Measurements from ENCODE around the gene CLMP. TPM values are rescaled to one million over a fixed set of nuclear protein-coding genes. Genes with fewer than 3 reads are reported as not detected.

The CLMP gene
- polyA plus RNA-seq, 3 donors, result 0.33 TPM; not detected in 2

DNA sequence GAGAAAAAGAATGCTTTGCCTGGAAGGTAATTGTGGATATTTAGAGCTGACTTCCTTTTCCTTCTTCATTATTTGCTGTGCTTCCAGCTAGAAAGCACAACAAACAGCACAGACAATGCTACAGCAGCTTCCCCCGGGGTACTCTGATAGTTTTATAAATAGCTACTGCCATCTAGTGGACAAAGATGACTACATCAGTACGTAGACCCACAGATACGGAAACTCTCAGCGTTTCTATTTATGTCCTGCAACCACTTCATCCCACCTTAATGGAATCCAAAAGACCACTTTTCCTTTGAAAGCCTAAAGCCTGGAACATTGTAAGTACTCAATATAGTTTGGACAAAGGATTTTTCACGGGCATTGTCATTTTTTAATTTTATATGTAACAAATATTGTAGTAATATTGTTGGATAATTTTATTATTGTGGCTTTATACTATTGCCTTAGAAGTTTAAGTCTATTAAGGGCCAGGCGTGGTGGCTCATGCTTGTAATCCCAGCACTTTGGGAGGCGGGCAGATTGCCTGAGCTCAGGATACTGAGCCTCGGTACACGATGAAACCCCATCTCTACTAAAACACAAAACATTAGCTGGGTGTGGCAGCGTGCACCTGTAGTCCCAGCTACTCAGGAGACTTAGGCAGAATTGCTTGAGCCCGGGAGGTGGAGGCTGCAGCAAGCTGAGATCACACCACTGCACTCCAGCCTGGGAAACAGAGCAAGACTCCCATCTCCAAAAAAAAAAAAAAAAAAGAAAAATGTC lies 140.6 kb downstream of the CLMP start:
- peak overlapping the region in 3 of 7 donors; percentile 55 to 76 (median 63) for H3K27ac Mint-ChIP-seq
- DNase-seq, result peak; percentile 54 to 75 (median 59)
- H3K27me3 Mint-ChIP-seq (ENCODE audit: low read depth in 3 of 3), result peaks cover 0 to 2% (median 0%) of the 10 kb centered on the region in 3 donors
- intact Hi-C loops (cut with micrococcal nuclease), result loop anchor here in 1 of 2 donors (5.0 to 10.0 kb wide), 2 partner anchors 260 to 427 kb away; no protein-coding TSS in a partner anchor
- peaks cover 57 to 61% of the 10 kb centered on the region in 2 donors for H3K36me3 Mint-ChIP-seq
- Histone ChIP-seq H3K27ac (ENCODE audit: low read depth in 1 of 2, low read length in 2 of 2) (peak overlapping the region in 1 of 2 donors; percentile 5), H3K79me2 (ENCODE audit: insufficient read depth, low read length) (peaks cover 32% of the 10 kb centered on the region), H2AFZ (ENCODE audit: insufficient read depth, low read depth, low read length, poor library complexity, severe bottlenecking) (no peak overlapping the region), H3K4me1 (ENCODE audit: control insufficient read depth in 1 of 2, insufficient read depth in 2 of 2, low read length in 2 of 2) (peaks cover 7 to 20% of the 10 kb centered on the region in 2 donors), H3K4me2 (replicated peaks; ENCODE audit: extremely low read depth, low read length, poor library complexity, severe bottlenecking) (no peak overlapping the region), H3K27me3 (ENCODE audit: control insufficient read depth in 2 of 2, insufficient read depth in 2 of 2, low read length in 2 of 2) (no peaks in the 10 kb centered on the region), H3K9ac (ENCODE audit: insufficient read depth, low read length, poor library complexity, severe bottlenecking) (no peak overlapping the region), H3K4me3 (replicated peaks in 1 of 3; ENCODE audit: low read depth in 2 of 3, low read length in 3 of 3) (no peak overlapping the region), H4K20me1 (ENCODE audit: insufficient read depth, low read length) (peaks cover 63% of the 10 kb centered on the region), H3K36me3 (replicated peaks in 1 of 2; ENCODE audit: control insufficient read depth in 1 of 2, insufficient read depth in 2 of 2, low read length in 2 of 2) (peaks cover 44 to 68% of the 10 kb centered on the region in 2 donors), H3K9me3 (replicated peaks in 1 of 2; ENCODE audit: control insufficient read depth in 1 of 2, insufficient read depth in 1 of 2, low read length in 2 of 2) (no peaks in the 10 kb centered on the region)
- no peak overlapping the region for H3K4me3 Mint-ChIP-seq
- peaks cover 32% of the 10 kb centered on the region for H3K4me1 Mint-ChIP-seq
- TF ChIP-seq, protein P1, sequence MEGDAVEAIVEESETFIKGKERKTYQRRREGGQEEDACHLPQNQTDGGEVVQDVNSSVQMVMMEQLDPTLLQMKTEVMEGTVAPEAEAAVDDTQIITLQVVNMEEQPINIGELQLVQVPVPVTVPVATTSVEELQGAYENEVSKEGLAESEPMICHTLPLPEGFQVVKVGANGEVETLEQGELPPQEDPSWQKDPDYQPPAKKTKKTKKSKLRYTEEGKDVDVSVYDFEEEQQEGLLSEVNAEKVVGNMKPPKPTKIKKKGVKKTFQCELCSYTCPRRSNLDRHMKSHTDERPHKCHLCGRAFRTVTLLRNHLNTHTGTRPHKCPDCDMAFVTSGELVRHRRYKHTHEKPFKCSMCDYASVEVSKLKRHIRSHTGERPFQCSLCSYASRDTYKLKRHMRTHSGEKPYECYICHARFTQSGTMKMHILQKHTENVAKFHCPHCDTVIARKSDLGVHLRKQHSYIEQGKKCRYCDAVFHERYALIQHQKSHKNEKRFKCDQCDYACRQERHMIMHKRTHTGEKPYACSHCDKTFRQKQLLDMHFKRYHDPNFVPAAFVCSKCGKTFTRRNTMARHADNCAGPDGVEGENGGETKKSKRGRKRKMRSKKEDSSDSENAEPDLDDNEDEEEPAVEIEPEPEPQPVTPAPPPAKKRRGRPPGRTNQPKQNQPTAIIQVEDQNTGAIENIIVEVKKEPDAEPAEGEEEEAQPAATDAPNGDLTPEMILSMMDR (IDR thresholded peaks at IDR 0.05), result peak; percentile 82
- H3K9me3 Mint-ChIP-seq, result peaks cover 0 to 5% (median 0%) of the 10 kb centered on the region in 7 donors
- WGBS (ENCODE audit: insufficient coverage), result 90% methylated on average over 3 of the region's 11 CpGs

DNA sequence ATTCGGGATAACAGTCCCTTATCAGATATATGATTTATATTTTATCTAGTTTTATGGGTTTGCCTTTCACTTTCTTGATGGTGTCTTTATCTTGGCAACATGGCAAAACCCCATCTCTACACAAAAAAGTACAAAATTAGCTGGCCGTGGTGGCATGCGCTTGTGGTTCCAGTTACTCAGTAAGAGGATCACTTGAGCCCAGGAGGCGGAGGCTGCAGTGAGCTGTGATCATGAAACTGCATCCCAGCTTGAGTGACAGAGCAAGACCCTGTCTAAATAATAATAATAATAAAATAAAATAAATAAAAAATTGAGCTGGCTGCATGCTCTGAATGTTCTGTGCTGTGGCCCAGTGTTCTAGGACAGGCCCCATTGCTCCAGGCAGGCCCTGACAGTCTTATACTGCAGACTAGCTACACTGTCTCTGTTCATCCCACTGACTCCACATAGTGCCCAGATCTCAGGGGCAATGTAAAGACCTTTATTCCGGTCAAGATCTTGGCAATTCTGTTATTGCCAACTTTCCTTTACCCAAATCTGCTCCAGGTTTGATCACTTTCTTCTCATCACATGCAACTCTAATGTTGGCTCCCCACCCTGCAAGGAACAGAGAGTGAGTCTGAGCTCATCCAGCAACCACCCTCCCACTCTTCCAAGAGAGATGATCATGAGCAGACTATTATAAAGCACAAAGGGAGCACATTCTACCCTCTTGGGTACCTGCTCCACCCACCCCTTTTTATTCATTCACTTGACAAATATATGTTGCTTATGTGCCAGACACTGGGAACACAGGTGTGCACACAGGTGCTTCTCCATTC lies 141.9 kb downstream of the CLMP start:
- peaks cover 0 to 5% (median 0%) of the 10 kb centered on the region in 7 donors for H3K9me3 Mint-ChIP-seq
- 100% methylated on average over 1 of the region's 5 CpGs for WGBS (ENCODE audit: insufficient coverage)
- no peak overlapping the region for H3K27ac ChIP-seq (ENCODE audit: low read depth in 1 of 2, low read length in 2 of 2)
- H3K27ac Mint-ChIP-seq, result peak overlapping the region in 1 of 7 donors; percentile 19
- DNase-seq, result no peak
- no peaks in the 10 kb centered on the region for H3K9me3 ChIP-seq (replicated peaks in 1 of 2; ENCODE audit: control insufficient read depth in 1 of 2, insufficient read depth in 1 of 2, low read length in 2 of 2)
- H3K36me3 Mint-ChIP-seq, result peaks cover 43 to 48% of the 10 kb centered on the region in 2 donors
- H2AFZ ChIP-seq (ENCODE audit: insufficient read depth, low read depth, low read length, poor library complexity, severe bottlenecking), result no peak overlapping the region
- H3K4me3 Mint-ChIP-seq, result no peak overlapping the region
- H4K20me1 ChIP-seq (ENCODE audit: insufficient read depth, low read length), result peaks cover 49% of the 10 kb centered on the region
- no peak overlapping the region for H3K9ac ChIP-seq (ENCODE audit: insufficient read depth, low read length, poor library complexity, severe bottlenecking)
- intact Hi-C loops (cut with micrococcal nuclease), result loop anchor here in 1 of 2 donors (5.0 to 10.0 kb wide), 2 partner anchors 258 to 426 kb away; no protein-coding TSS in a partner anchor
- no peak overlapping the region for H3K4me3 ChIP-seq (replicated peaks in 1 of 3; ENCODE audit: low read depth in 2 of 3, low read length in 3 of 3)
- TF ChIP-seq, protein P1 (IDR thresholded peaks at IDR 0.05), result no peak
- peaks cover 19% of the 10 kb centered on the region for H3K4me1 Mint-ChIP-seq
- H3K4me2 ChIP-seq (replicated peaks; ENCODE audit: extremely low read depth, low read length, poor library complexity, severe bottlenecking), result no peak overlapping the region
- H3K27me3 ChIP-seq (ENCODE audit: control insufficient read depth in 2 of 2, insufficient read depth in 2 of 2, low read length in 2 of 2), result no peaks in the 10 kb centered on the region
- peaks cover 18% of the 10 kb centered on the region for H3K79me2 ChIP-seq (ENCODE audit: insufficient read depth, low read length)
- peaks cover 0 to 2% (median 0%) of the 10 kb centered on the region in 3 donors for H3K27me3 Mint-ChIP-seq (ENCODE audit: low read depth in 3 of 3)
- H3K36me3 ChIP-seq (replicated peaks in 1 of 2; ENCODE audit: control insufficient read depth in 1 of 2, insufficient read depth in 2 of 2, low read length in 2 of 2), result peaks cover 30 to 54% of the 10 kb centered on the region in 2 donors
- peaks cover 0 to 6% of the 10 kb centered on the region in 2 donors for H3K4me1 ChIP-seq (ENCODE audit: control insufficient read depth in 1 of 2, insufficient read depth in 2 of 2, low read length in 2 of 2)
